Gastroesophageal sphincter (tissue), 4 donors: ENCODE results near the gene ADAMTS2. TPM values are rescaled to one million over a fixed set of nuclear protein-coding genes. Genes with fewer than 3 reads are reported as not detected.

Experiments used
- ATAC-seq: fragments of 150-250 bp; one replicate; pipeline ENCODE4 v1.9.1; 2016; ENCODE audit warnings: mild to moderate bottlenecking, moderate library complexity
- H3K27ac ChIP-seq, 4 donors: fragments of 200-600 bp; sonication (generic) in 3 of 4; 1 replicate in 3 of 4; 2 replicates in 1 of 4; pipeline ENCODE4 v1.5.1; 2016 to 2019
- H3K27me3 ChIP-seq: fragments of 200-600 bp; sonication (generic); one replicate; pipeline ENCODE4 v1.5.1; 2019
- H3K36me3 ChIP-seq, 2 donors: fragments of 200-600 bp; sonication (generic); one replicate each; pipeline ENCODE4 v1.5.1; 2019; ENCODE audit warnings: control low read depth in 1 of 2
- H3K4me1 ChIP-seq, 3 donors: fragments of 200-600 bp; sonication (generic); 1 replicate in 2 of 3; 2 replicates in 1 of 3; pipeline ENCODE4 v1.5.1; 2016 to 2019; ENCODE audit warnings: control low read depth in 2 of 3
- H3K4me3 ChIP-seq, 2 donors: fragments of 200-600 bp; sonication (generic); one replicate each; pipeline ENCODE4 v1.5.1; 2019; ENCODE audit warnings: mild to moderate bottlenecking in 1 of 2, moderate library complexity in 1 of 2
- H3K9me3 ChIP-seq, 3 donors: fragments of 200-600 bp; sonication (generic); one replicate each; pipeline ENCODE4 v1.5.1; 2017 to 2019; ENCODE audit warnings: control low read depth in 2 of 3
- EP300 ChIP-seq: sonication (generic); formaldehyde crosslinking; IDR thresholded peaks from one replicate; pipeline ENCODE4 v1.6.1; 2017; ENCODE audit warnings: antibody characterized with exemption, mild to moderate bottlenecking
- POLR2A ChIP-seq, 2 donors: fragments of 450-650 bp; IDR thresholded peaks; one replicate each; pipeline ENCODE4 v1.6.1; 2017; ENCODE audit warnings: antibody characterized with exemption in 2 of 2, mild to moderate bottlenecking in 2 of 2, moderate library complexity in 1 of 2
- POLR2AphosphoS5 ChIP-seq: sonication (generic); formaldehyde crosslinking; IDR thresholded peaks from one replicate; pipeline ENCODE4 v1.6.1; 2017; ENCODE audit warnings: antibody characterized with exemption
- WGBS, 2 donors: methylation state at CpG; one replicate each; pipeline ENCODE4 v1.1.5; 2018; ENCODE audit warnings: low coverage in 1 of 2; 5-methylcytosine and 5-hydroxymethylcytosine counted together
- total RNA-seq, 4 donors: library from RNA; depleted of rRNA; stranded (reverse); fragments of >200 nt; gene quantifications; one replicate each; pipeline ENCODE4 v1.1.0, GENCODE V29; 2016
- TF ChIP-seq, protein P1 (sequence below), 4 experiments: fragments of 200-600 bp in 2 of 4; fragments of 450-650 bp in 2 of 4; sonication (generic) in 1 of 4; IDR thresholded peaks; one replicate each; pipeline ENCODE4 v1.5.1; 2017 to 2019; ENCODE audit warnings: antibody characterized with exemption in 4 of 4, mild to moderate bottlenecking in 2 of 4, moderate library complexity in 2 of 4

Gene ADAMTS2
- total RNA-seq, 4 donors from 2014 or later: 14.8 to 24.8 (median 22.6) TPM

DNA sequence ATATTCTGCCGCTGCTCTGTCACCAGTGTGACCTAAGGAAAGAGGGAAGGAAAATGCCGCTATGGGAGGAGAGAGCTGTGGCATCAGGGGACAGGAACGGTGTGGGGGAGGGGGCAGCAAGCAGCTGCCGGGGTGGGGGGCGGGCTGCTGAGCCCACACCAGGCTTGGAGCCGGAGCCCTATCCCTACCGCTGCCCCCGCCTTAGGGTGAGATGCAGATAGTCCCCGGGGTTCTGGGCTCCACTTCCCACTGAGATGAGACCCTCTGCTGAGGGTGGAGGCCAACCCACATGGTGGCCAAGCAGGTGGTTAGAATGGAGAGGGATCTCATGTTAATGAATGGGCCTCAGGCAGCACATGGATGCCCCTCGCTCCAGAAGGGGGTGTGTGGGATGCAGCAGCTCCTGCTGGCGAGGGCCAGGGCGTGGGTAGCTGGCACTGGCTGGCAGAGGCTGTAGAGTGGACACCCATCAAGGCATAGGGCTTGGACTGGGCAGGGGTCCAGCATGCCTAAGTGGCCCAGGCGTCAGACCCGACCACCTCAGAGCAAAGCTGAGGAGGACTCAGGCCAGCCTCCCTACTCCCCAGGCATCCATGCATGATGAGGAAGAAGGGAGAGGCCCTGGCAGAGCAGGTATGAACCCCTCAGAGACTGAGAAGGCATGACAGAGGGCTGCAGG lies 153.6 kb downstream of the ADAMTS2 start:
- no CpG with 5 or more reads among the region's 14 CpGs for WGBS, 2 donors
- Histone ChIP-seq H3K27me3 (no peaks in the 10 kb centered on the region), H3K9me3 (no peaks in the 10 kb centered on the region), H3K4me3 (no peak overlapping the region), H3K4me1 (no peaks in the 10 kb centered on the region), H3K27ac (no peak overlapping the region), H3K36me3 (no peaks in the 10 kb centered on the region)
- no peak for ATAC-seq
- no peak for TF ChIP-seq POLR2AphosphoS5
- TF ChIP-seq POLR2A (IDR thresholded peaks at IDR 0.05): no peak
- TF ChIP-seq, protein P1, sequence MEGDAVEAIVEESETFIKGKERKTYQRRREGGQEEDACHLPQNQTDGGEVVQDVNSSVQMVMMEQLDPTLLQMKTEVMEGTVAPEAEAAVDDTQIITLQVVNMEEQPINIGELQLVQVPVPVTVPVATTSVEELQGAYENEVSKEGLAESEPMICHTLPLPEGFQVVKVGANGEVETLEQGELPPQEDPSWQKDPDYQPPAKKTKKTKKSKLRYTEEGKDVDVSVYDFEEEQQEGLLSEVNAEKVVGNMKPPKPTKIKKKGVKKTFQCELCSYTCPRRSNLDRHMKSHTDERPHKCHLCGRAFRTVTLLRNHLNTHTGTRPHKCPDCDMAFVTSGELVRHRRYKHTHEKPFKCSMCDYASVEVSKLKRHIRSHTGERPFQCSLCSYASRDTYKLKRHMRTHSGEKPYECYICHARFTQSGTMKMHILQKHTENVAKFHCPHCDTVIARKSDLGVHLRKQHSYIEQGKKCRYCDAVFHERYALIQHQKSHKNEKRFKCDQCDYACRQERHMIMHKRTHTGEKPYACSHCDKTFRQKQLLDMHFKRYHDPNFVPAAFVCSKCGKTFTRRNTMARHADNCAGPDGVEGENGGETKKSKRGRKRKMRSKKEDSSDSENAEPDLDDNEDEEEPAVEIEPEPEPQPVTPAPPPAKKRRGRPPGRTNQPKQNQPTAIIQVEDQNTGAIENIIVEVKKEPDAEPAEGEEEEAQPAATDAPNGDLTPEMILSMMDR (IDR thresholded peaks at IDR 0.05): no peak
- no peak for TF ChIP-seq EP300

DNA sequence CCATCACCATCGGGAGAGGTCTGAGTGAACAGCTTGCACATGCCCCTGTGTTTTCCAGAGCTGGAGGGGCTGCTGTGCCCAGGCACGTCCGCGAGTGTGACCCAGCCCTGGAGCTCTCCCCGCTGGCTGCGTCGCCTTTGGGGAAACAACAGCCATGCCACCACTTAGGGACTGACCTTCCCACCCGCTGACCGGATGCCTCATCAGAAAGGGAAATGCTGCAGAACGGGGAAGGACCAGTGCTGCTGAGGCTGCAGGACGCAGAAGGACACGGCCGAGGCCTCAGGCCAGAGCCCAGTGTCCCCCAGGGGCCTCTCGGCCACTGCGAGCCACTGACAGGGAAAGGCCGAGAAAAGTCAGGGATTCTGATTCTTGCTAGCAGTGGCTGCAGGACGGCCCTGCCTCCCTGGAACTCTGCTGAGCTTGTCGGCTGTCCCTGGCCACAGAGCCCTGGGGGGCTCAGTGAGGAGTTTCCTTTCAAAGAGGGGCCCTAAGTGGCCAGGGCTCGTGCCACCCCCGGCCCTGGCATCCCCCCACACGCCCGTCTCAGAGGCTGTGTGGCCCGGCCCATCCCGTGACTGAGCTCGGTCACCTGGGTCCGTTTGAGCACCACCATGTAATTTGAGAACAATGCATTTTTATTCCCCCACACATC lies 154.3 kb downstream of the ADAMTS2 start:
- H3K27me3 ChIP-seq: no peaks in the 10 kb centered on the region
- H3K9me3 ChIP-seq: no peaks in the 10 kb centered on the region
- TF ChIP-seq POLR2AphosphoS5: no peak
- no peak for TF ChIP-seq POLR2A (IDR thresholded peaks at IDR 0.05)
- no peak for TF ChIP-seq EP300
- TF ChIP-seq, protein P1 (IDR thresholded peaks at IDR 0.05): no peak
- no peaks in the 10 kb centered on the region for H3K36me3 ChIP-seq
- 40 to 68% methylated on average over 2 to 5 of the region's 26 CpGs for WGBS, 2 donors
- no peak for ATAC-seq
- H3K4me1 ChIP-seq: no peaks in the 10 kb centered on the region
- no peak overlapping the region for H3K4me3 ChIP-seq
- H3K27ac ChIP-seq: no peak overlapping the region

DNA sequence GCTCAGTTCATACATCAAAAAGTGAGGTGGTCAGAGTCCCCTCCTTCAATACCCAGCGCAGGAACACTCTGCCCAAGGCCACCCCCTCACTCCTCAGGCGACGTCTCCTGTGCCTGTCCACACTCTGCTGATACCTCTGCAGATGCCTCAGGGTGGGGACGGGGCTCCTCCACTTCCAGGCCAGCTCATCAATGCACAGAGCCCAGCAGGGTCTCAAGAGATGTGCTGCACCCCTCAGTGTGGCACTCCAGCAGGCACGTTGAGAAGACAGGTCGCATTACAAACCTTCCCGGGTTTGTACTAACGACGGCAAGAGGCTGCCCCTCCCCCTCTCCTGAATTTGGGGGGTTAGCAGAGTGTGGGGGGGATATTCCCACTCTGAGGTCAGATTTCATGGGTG lies 156.6 kb downstream of the ADAMTS2 start:
- no peaks in the 10 kb centered on the region for H3K36me3 ChIP-seq
- no peak overlapping the region for H3K4me3 ChIP-seq
- peaks cover under 1% of the 10 kb centered on the region for H3K27me3 ChIP-seq
- no peak for ATAC-seq
- TF ChIP-seq POLR2A (IDR thresholded peaks at IDR 0.05) (no peak), EP300 (no peak), POLR2AphosphoS5 (no peak)
- TF ChIP-seq, protein P1 (IDR thresholded peaks at IDR 0.05): no peak
- H3K9me3 ChIP-seq: no peaks in the 10 kb centered on the region
- no peaks in the 10 kb centered on the region for H3K4me1 ChIP-seq
- H3K27ac ChIP-seq: no peak overlapping the region
- 60% methylated on average over 2 of the region's 9 CpGs; no CpG with 5 or more reads in 1 of the 2 donors for WGBS, 2 donors

DNA sequence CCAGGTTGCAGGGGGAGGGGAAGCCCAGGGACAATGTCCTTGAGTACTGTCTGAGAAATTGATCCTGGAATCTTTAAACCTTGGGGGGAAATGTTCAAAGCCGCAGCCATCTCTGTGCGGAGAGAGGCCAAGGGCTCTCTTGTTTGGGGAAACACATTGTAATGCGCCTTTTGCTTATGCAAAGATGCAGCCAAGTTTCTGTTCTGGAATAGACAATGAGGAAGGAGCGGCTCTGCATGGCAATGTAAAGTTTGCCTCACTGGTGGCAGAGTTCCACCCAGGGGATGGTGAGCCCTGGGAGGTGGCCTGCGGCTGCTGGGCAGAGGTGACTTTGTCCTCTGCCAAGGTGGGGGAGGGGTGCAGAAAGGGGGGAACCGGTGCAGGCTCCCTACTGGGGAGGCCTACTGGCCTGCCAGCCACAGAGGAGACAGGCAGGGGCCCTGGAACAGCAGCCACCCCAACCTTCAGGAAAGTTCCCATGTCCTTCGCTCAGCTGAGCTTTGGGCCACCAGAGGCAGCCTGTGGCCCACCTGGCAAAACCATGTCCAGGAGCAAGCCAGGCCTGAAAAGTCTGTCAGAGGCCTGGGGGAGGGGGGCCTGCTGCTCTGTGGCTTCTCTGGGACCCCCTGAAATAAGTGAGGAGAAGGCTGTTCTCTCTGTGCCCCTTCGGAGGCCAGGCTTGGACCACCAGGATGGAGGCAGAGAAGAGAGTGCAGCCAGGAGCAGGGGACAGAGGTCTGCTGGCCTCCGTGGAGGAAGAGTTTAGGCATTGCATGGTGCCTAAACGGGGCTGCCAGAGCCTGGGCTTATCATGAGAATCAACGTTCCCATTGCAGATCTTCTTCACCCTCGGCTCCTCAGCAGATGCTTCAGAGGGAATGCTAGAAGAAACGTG lies 157.3 kb downstream of the ADAMTS2 start:
- TF ChIP-seq POLR2A (IDR thresholded peaks at IDR 0.05): no peak
- TF ChIP-seq EP300: no peak
- TF ChIP-seq POLR2AphosphoS5: no peak
- no peak for ATAC-seq
- H3K4me3 ChIP-seq: no peak overlapping the region
- no peaks in the 10 kb centered on the region for H3K36me3 ChIP-seq
- no peaks in the 10 kb centered on the region for H3K9me3 ChIP-seq
- no peaks in the 10 kb centered on the region for H3K4me1 ChIP-seq
- 83 to 100% methylated on average over 1 to 4 of the region's 13 CpGs for WGBS, 2 donors
- H3K27ac ChIP-seq: no peak overlapping the region
- H3K27me3 ChIP-seq: peaks cover 5% of the 10 kb centered on the region

DNA sequence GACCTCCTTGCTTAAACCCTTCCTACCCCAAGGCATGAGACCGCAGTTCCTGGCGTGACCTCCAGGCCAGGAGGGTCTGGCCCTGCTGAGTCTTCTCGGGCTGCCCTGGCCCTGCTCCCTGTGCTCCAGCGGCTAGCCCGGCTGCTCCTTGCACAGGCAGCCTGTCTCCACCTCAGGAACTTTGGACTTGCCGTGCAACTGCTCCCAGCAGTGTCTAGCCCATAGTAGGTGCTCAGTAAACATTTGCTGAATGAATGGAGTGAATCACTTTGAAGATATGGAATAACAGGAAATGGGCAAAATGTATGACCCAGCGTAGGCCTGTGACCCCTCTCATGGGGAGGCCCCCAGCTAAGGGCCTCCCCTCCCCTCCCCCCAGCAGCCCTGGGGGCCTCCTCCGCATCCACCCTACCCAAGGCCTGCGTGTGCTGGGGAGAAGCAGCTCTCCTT lies 158.0 kb downstream of the ADAMTS2 start:
- H3K27ac ChIP-seq: no peak overlapping the region
- H3K4me1 ChIP-seq: no peaks in the 10 kb centered on the region
- peaks cover 12% of the 10 kb centered on the region for H3K27me3 ChIP-seq
- WGBS, 2 donors: 87% methylated on average over 3 of the region's 9 CpGs; no CpG with 5 or more reads in 1 of the 2 donors
- H3K36me3 ChIP-seq: no peaks in the 10 kb centered on the region
- H3K4me3 ChIP-seq: no peak overlapping the region
- no peaks in the 10 kb centered on the region for H3K9me3 ChIP-seq
- no peak for TF ChIP-seq POLR2A (IDR thresholded peaks at IDR 0.05)
- TF ChIP-seq POLR2AphosphoS5: no peak
- TF ChIP-seq, protein P1 (IDR thresholded peaks at IDR 0.05): no peak
- TF ChIP-seq EP300: no peak
- ATAC-seq: no peak
